HFF-Myc (cell line): Measurements from ENCODE around the gene TBC1D9.

Experiments used
- DNase-seq: peaks from one replicate; pipeline ENCODE4 v3.0.0-alpha.2; 2011; ENCODE audit warnings: low read depth; ENCODE audit errors: extremely low read depth
- H3K4me3 ChIP-seq: replicated peaks from 2 replicates; pipeline ENCODE4 v1.5.1; 2011; ENCODE audit warnings: low read depth, mild to moderate bottlenecking, control low read depth, low read length
- CTCF ChIP-seq: IDR thresholded peaks from 2 replicates; pipeline ENCODE4 v1.5.1; 2012; ENCODE audit warnings: mild to moderate bottlenecking, low read depth, low read length, control low read depth; ENCODE audit errors: missing control alignments

TBC1D9 gene

GRCh38 chr4:140736669-140737343, 19.4 kb downstream of the TBC1D9 start:
- DNase-seq: no peak
- no peak for TF ChIP-seq CTCF
- no peak overlapping the region for H3K4me3 ChIP-seq

- no peak for TF ChIP-seq CTCF
- H3K4me3 ChIP-seq: no peak overlapping the region
- no peak for DNase-seq
Measured at GRCh38 chr4:140735779-140736391, 20.3 kb downstream of the TBC1D9 start.

GRCh38 chr4:140735317-140735716, 20.9 kb downstream of the TBC1D9 start:
- H3K4me3 ChIP-seq: no peak overlapping the region
- TF ChIP-seq CTCF: no peak
- no peak for DNase-seq

GRCh38 chr4:140732780-140733179, 23.4 kb downstream of the TBC1D9 start:
- no peak overlapping the region for H3K4me3 ChIP-seq
- DNase-seq: no peak
- no peak for TF ChIP-seq CTCF

GRCh38 chr4:140729344-140730049, 26.7 kb downstream of the TBC1D9 start:
- no peak for DNase-seq
- no peak overlapping the region for H3K4me3 ChIP-seq
- no peak for TF ChIP-seq CTCF

GRCh38 chr4:140726776-140727500, 29.2 kb downstream of the TBC1D9 start:
- no peak for TF ChIP-seq CTCF
- DNase-seq: no peak
- no peak overlapping the region for H3K4me3 ChIP-seq
